Measurements from ENCODE around the gene NR2C1.

The NR2C1 gene

GRCh38 chr12:95003213-95003920 is 70.1 kb downstream of the NR2C1 start, which contains the start of gene NDUFA12 (continued):
- TF ChIP-seq RBAK (tag by site-specific recombination; IDR thresholded peaks at IDR 0.05) (no peak), ZNF518A (tag by site-specific recombination; conservative IDR thresholded peaks at IDR 0.05; ENCODE audit: low read depth) (peak; percentile 46; the same call in 1 of the 2 replicates), SP3 (tag by site-specific recombination; IDR thresholded peaks at IDR 0.05) (peak; percentile 87), SETDB1 (IDR thresholded peaks at IDR 0.05; ENCODE audit: insufficient read length, low read length) (no peak), ZNF600 (tag by site-specific recombination; IDR thresholded peaks at IDR 0.05) (peak; percentile 97), GLIS1 (tag by site-specific recombination; IDR thresholded peaks at IDR 0.05) (peak; percentile 33; the same call in 1 of the 2 replicates), ZNF629 (tag by site-specific recombination; IDR thresholded peaks at IDR 0.05) (peak; percentile 71), ZNF324 (tag by site-specific recombination; IDR thresholded peaks at IDR 0.05) (peak; percentile 57; the same call in 1 of the 2 replicates), ZFP37 (tag by site-specific recombination; IDR thresholded peaks at IDR 0.05) (peak; percentile 65)
- TF ChIP-seq, protein P1, sequence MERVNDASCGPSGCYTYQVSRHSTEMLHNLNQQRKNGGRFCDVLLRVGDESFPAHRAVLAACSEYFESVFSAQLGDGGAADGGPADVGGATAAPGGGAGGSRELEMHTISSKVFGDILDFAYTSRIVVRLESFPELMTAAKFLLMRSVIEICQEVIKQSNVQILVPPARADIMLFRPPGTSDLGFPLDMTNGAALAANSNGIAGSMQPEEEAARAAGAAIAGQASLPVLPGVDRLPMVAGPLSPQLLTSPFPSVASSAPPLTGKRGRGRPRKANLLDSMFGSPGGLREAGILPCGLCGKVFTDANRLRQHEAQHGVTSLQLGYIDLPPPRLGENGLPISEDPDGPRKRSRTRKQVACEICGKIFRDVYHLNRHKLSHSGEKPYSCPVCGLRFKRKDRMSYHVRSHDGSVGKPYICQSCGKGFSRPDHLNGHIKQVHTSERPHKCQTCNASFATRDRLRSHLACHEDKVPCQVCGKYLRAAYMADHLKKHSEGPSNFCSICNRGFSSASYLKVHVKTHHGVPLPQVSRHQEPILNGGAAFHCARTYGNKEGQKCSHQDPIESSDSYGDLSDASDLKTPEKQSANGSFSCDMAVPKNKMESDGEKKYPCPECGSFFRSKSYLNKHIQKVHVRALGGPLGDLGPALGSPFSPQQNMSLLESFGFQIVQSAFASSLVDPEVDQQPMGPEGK (tag by site-specific recombination; IDR thresholded peaks at IDR 0.05), result peak; percentile 25; the same call in 1 of the 2 replicates
- TF ChIP-seq, protein P2, sequence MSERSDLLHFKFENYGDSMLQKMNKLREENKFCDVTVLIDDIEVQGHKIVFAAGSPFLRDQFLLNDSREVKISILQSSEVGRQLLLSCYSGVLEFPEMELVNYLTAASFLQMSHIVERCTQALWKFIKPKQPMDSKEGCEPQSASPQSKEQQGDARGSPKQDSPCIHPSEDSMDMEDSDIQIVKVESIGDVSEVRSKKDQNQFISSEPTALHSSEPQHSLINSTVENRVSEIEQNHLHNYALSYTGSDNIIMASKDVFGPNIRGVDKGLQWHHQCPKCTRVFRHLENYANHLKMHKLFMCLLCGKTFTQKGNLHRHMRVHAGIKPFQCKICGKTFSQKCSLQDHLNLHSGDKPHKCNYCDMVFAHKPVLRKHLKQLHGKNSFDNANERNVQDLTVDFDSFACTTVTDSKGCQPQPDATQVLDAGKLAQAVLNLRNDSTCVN (tag by site-specific recombination; optimal IDR thresholded peaks at IDR 0.05), result peak; percentile 52
- TF ChIP-seq, protein P3, sequence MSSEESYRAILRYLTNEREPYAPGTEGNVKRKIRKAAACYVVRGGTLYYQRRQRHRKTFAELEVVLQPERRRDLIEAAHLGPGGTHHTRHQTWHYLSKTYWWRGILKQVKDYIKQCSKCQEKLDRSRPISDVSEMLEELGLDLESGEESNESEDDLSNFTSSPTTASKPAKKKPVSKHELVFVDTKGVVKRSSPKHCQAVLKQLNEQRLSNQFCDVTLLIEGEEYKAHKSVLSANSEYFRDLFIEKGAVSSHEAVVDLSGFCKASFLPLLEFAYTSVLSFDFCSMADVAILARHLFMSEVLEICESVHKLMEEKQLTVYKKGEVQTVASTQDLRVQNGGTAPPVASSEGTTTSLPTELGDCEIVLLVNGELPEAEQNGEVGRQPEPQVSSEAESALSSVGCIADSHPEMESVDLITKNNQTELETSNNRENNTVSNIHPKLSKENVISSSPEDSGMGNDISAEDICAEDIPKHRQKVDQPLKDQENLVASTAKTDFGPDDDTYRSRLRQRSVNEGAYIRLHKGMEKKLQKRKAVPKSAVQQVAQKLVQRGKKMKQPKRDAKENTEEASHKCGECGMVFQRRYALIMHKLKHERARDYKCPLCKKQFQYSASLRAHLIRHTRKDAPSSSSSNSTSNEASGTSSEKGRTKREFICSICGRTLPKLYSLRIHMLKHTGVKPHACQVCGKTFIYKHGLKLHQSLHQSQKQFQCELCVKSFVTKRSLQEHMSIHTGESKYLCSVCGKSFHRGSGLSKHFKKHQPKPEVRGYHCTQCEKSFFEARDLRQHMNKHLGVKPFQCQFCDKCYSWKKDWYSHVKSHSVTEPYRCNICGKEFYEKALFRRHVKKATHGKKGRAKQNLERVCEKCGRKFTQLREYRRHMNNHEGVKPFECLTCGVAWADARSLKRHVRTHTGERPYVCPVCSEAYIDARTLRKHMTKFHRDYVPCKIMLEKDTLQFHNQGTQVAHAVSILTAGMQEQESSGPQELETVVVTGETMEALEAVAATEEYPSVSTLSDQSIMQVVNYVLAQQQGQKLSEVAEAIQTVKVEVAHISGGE (tag by site-specific recombination; conservative IDR thresholded peaks at IDR 0.05; ENCODE audit: low read depth), result peak; percentile 99

- ChIA-PET CTCF (interaction anchor here (1.4 kb wide), 1 partner anchor 9 kb away, joined by 5 read pairs; no protein-coding TSS in a partner anchor), POLR2A (interaction anchor here (1.2 to 1.4 kb wide), 6 partner anchors 9 to 471 kb away, joined by 3 to 10 read pairs (median 8); partner anchors contain the start of genes METAP2 and NR2C1)
- H3K9me3 ChIP-seq (ENCODE audit: control insufficient read depth, insufficient read depth, low read depth, low read length), result no peaks in the 10 kb centered on the region
- H3K4me3 ChIP-seq (ENCODE audit: low read depth, low read length), result peak overlapping the region; percentile 98
- TF ChIP-seq HOXD13 (CRISPR knock-in tag; IDR thresholded peaks at IDR 0.05; ENCODE audit: borderline replicate concordance) (no peak), ZNF521 (tag by site-specific recombination; IDR thresholded peaks at IDR 0.05) (no peak), ZNF366 (tag by site-specific recombination; conservative IDR thresholded peaks at IDR 0.05) (0 out of 2 replicates have a peak, but pooled peaks have one; percentile 4)
- TF ChIP-seq, protein P4, sequence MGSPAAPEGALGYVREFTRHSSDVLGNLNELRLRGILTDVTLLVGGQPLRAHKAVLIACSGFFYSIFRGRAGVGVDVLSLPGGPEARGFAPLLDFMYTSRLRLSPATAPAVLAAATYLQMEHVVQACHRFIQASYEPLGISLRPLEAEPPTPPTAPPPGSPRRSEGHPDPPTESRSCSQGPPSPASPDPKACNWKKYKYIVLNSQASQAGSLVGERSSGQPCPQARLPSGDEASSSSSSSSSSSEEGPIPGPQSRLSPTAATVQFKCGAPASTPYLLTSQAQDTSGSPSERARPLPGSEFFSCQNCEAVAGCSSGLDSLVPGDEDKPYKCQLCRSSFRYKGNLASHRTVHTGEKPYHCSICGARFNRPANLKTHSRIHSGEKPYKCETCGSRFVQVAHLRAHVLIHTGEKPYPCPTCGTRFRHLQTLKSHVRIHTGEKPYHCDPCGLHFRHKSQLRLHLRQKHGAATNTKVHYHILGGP (tag by site-specific recombination; IDR thresholded peaks at IDR 0.05), result no peak
- H3K27ac ChIP-seq (ENCODE audit: extremely low read depth, low read depth, low read length), result 0 out of 2 replicates have a peak overlapping the region, but pooled peaks have one; percentile 69
- H3K4me1 ChIP-seq (ENCODE audit: control insufficient read depth, insufficient read depth, low read length), result no peaks in the 10 kb centered on the region; the same call in 1 of the 2 replicates
- H3K36me3 ChIP-seq (ENCODE audit: control insufficient read depth in 2 of 2, insufficient read depth in 1 of 2, low read length in 2 of 2), result peaks cover 13 to 27% of the 10 kb centered on the region in 2 experiments; a peak in 2 of 3 replicates
These were observed 70.7 kb downstream of the NR2C1 start for GRCh38 chr12:95002754-95003153.

Measured in HEK293 (cell line).